SIG-M5 treated with dmso at 0.1 percent for 504 hours (cell line): ENCODE measurements around the gene PPM1F.

Experiments
- DNase-seq: peaks from one replicate; lab custom pipeline; 2025; ENCODE audit not compliant: unreplicated experiment; lab: John Stamatoyannopoulos, UW

The PPM1F gene

GRCh38 chr22:21961127-21961867 lies 8.6 kb upstream of the PPM1F start:
- DNase-seq = no peak

- DNase-seq = no peak
Measured at GRCh38 chr22:21960200-21961126, 7.8 kb upstream of the PPM1F start.

DNA sequence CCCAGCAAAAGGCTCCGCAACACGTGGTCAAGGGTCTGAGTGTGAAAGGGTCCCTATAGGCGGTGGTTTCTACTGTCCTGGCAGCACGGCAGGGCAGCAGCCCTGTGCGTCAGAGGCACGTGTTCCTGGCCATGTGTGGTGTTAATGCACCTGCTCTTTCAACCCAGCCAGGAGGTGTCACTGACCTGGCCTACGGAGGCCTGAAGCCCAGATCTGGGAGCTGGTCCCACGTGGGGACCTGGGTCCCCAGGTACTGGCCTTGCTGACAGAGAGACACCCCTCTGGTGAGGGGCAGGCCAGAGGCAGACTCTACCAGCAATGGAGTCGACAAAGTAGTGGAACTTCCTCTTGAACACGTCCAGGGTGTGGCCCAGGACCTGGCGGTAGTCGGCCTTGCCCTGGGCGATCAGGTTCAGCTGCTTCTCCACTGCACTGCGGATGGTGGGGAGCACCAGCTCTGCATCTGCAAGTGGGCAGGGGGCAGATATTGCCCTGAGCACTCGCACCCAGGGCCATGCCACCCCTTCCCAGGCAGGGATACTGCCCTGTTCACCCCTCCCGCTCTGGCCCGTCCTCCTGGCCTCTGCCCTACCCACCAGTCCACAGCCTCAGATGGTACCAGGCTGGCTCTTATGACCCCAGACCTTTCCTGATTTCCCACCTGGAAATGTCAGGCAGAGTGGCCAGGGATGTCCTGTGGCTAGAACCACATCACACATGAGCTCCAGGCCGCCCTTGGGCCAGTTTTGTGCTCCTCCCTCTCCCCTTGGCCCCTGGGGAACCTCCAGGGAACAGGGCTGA lies 6.8 kb upstream of the PPM1F start:
- DNase-seq = no peak

- DNase-seq = no peak
Measured at GRCh38 chr22:21958360-21959273, 6.0 kb upstream of the PPM1F start.

GRCh38 chr22:21951931-21952465 lies 650 bp downstream of the PPM1F start:
- peak; percentile 14 for DNase-seq

- no peak for DNase-seq
Measured at GRCh38 chr22:21951062-21951461, 1.6 kb downstream of the PPM1F start.

- no peak for DNase-seq
Measured at GRCh38 chr22:21949948-21950347, 2.7 kb downstream of the PPM1F start.

- DNase-seq = no peak
Measured at GRCh38 chr22:21949569-21949918, 3.1 kb downstream of the PPM1F start.

DNA sequence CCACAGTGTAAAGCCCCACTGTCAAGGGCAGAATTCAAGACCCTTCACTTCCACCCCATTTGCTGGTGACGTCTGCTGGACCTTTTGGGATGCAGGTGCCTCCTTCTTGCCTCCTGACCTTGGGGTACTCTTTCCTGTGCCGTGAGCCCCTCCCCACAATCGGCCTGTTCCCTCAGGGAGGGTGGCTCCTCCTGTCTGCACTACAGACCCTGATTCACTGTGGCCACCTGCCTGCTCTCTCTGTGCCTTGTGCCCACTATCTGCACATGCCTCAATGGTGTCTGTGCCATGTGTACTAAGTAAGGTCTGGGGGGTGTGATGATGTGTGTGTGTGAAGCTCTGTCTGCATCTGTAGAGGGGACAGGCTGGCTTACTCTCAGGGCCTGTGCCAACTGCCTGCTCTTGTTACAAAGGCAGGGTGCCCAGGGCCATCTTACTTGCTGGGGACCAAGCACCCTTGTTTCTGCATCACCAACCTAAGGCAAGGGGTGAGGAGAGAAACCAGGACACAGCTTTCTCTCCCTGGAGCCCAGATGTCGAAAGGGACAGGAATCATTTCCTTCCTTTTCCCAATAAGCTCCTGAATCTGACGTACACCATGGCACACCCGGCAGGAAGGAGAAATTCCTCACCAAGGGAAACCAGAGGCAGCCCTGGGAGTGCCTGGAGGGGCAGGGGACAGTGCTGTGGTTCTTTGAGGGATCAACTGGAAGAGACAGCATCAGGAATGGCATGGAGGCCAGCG lies 3.7 kb downstream of the PPM1F start:
- no peak for DNase-seq

DNA sequence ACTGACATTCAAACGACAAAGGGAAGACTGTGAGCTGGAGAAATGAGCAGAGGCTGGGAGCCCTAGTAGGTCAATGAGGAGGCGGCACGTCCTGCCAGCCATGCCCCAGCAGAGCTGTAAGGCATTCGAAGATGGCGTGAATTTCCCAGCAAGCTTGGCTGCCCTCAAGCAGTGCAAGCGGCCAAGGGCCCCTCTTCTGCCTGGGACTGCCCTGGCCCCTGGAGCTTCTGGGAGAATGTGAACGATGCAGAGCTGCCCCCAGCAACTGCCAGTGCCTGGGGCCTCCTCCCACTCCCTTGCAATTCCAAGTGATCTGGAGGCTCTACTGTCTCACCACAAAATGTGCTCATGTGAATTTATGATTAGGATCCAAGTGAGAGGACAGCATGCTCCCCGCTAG lies 4.3 kb downstream of the PPM1F start:
- DNase-seq = no peak

DNA sequence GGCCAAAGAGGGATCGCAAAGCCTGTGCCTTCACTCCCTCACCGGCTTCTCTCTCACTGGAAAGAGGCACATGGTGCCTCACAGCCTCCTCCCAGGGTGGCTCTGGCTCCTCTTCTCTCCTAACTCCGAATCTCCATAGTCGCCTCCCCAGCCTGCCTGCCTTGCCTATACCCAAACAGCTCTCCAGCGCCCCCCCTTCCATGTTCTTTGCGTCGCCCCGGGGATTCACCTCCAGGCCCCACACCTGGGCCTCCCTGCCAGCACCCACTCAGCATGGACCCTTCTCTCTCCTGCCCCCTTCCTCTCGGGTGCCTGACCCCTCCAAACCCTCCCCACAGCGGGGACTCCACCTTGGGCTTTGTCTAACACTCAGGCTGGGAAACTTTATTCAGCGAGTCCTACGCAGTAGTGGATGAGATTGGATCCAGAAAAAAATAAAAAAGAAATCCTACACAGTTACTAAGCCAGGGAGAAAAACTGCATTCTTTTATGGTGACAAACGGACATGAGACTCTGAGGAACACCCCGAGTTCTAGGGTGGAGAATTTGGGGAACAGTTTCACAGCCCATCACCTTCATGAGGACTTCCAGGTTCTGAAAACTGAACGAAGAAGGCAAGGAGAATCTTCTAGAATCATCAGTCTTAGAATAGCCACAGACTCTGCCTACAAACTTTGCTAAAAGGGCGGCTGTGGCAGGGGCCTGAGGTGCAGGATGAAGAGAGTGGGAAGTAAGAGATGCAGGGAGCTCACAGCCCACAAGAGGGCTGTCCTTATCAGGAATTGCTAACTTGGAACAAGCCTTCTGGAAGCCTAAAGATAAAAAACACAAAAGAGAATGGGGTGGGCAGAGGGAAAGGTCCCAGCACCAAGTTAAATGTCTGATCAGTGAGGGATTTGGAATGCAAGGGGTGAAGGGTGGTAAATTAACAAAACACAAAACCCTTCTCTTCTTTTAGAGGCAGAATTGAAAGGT lies 5.3 kb downstream of the PPM1F start:
- peak; percentile 10 for DNase-seq

- no peak for DNase-seq
Measured at GRCh38 chr22:21946262-21946925, 6.3 kb downstream of the PPM1F start.

DNA sequence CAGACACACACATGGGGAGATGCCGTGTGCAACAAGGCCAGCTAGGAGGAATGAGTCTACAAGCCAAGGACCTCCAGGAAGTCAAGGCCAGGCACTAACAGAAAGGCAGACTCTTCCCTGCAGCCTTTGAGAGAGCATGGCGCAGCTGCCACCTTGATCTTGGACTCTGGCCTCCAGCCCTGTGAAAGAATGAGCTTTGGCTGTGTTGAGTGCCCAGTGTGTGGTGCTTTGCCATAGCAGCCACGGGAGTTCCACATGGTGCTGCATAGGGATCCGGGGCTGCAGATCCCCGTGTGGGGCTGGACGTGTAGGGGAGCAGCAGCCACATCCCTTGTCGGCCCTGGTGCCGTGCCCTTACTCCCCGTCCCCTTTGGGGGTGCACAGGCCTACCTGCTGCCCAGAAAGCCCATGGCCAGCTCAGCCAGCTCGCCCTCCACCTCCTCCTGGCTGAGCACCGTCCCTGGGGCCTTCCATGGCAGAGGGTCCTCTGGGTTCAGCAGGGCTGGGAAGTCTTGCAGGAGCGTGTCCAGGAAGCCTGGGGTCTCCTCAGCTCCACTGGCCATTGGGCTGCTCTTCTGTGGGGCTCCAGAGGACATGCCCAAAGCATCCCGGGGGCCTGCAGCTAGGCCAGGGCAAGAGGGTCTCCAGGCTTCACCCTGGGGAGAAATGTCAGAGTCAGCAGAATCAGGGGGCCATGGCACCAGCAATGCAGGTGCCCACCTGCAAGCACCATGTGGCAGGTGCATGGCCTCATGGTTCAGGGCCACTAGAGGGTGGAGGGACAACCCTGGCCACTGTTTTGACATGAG lies 7.0 kb downstream of the PPM1F start:
- no peak for DNase-seq

DNA sequence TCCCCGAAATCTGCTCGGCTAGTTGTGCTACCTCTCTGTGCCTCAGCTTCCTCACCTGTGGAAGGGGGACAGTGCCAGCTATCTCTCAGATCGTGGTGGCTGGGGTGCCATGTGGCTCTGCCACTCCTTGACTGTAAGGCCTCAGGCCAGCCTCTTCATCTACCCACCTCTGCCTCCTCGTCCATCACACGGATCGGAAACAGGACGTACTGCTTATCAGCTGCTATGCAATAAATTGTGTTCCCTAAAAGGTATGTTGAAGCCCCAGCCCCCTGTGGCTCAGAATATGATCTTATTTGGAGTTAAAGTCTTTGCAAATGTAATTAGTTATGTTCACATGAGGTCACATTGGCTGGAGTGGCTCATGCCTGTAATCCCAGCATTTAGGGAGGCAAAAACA lies 7.8 kb downstream of the PPM1F start:
- no peak for DNase-seq

DNA sequence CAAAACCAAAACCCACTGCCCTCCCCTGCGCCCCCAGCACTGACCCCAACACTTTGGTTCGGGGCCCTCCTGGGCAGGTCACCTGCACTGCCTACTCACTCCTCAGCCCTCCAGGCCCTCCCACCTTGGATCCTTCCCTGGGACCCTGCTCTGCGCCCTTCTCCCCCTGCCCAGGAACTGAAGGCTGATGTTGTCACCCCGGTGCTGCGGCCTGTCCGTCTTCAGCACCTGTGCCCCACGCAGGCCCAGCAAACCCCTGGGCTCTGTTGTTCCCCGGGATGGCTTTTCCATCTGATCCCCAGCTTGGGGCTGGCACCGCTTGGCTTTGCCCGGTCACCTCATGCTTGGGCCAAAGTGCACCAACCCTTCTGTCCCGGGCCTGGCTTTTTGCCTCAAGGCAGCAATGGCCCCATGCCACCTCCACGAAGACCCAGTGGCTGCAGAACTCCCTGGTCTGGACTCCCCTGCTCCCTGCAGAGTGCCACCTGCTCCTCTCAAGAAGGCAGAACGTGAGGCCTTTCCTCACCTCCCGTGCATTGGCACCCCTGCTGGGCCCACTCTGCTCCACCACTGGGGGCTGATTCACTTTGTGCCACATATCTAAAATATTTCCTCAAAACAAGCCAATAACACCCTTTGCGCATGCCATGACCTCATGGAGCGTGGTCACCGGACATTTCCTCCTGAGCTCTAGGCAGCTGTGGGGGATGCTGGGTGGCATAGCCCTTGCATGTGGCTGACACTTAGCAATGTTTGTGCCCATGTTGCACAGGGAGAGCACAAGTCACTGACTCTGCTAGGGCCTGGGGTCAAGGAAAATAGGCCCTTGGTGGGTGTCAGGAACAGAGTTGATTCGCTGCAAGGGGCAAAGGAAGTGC lies 8.8 kb downstream of the PPM1F start:
- no peak for DNase-seq
